Loucy (cell line): ENCODE measurements around the gene VPS13D.

ENCODE experiments used
- EZH2phosphoT487 ChIP-seq: fragments of 200-600 bp; IDR thresholded peaks from 2 replicates; pipeline ENCODE4 v1.6.1; 2018; ENCODE audit warnings: antibody characterized with exemption, mild to moderate bottlenecking, moderate library complexity, borderline replicate concordance
- TF ChIP-seq, protein P1 (sequence below): fragments of 200-600 bp; sonication (generic); conservative IDR thresholded peaks from 2 replicates; pipeline ENCODE4 v1.5.1; 2014; ENCODE audit warnings: mild to moderate bottlenecking, antibody characterized with exemption, low read length

DNA sequence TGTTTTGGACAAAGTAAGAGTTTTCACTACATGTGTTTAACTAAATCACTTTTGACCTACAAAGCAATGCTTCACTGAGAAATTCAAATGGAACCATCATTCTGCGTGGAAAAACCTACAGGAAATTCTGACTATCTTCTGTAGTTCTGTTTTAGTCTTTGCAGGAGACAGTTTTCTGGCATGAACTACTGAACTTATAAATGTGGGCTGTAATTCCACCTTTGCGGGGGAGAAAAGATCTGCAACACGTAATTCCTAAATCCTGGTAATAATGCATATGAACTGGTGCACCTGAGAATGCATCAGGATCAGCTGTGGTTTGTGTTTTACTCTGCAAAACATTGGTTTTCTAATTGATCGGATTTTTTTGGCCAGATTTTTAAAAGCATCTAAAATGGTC is 106.0 kb downstream of the VPS13D start:
- TF ChIP-seq, protein P1, sequence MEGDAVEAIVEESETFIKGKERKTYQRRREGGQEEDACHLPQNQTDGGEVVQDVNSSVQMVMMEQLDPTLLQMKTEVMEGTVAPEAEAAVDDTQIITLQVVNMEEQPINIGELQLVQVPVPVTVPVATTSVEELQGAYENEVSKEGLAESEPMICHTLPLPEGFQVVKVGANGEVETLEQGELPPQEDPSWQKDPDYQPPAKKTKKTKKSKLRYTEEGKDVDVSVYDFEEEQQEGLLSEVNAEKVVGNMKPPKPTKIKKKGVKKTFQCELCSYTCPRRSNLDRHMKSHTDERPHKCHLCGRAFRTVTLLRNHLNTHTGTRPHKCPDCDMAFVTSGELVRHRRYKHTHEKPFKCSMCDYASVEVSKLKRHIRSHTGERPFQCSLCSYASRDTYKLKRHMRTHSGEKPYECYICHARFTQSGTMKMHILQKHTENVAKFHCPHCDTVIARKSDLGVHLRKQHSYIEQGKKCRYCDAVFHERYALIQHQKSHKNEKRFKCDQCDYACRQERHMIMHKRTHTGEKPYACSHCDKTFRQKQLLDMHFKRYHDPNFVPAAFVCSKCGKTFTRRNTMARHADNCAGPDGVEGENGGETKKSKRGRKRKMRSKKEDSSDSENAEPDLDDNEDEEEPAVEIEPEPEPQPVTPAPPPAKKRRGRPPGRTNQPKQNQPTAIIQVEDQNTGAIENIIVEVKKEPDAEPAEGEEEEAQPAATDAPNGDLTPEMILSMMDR = no peak
- no peak for TF ChIP-seq EZH2phosphoT487
